SH-SY5Y (cell line): ENCODE data around the gene ITFG2.

Source experiments
- GATA2 ChIP-seq: IDR thresholded peaks from 2 replicates; pipeline ENCODE4 v1.6.1; 2011; ENCODE audit warnings: mild to moderate bottlenecking, low read depth, low read length
- GATA3 ChIP-seq: IDR thresholded peaks from 2 replicates; pipeline ENCODE4 v1.6.1; 2011; ENCODE audit warnings: low read depth, mild to moderate bottlenecking, low read length, moderate library complexity

GRCh38 chr12:2795291-2796186 lies 16.9 kb upstream of the ITFG2 start:
- TF ChIP-seq GATA2 (no peak), GATA3 (no peak)
